Smooth muscle cell (in vitro differentiated cells): ENCODE measurements around the gene NPTX1. TPM values are rescaled to one million over a fixed set of nuclear protein-coding genes. Genes with fewer than 3 reads are reported as not detected.

Experiments
- DNase-seq: peaks from one replicate; lab custom pipeline; 2025; ENCODE audit not compliant: unreplicated experiment; lab: John Stamatoyannopoulos, UW
- H2AFZ ChIP-seq: fragments of 200-600 bp; sonication (generic); 2 replicates; pipeline ENCODE4 v1.6.0; 2016; ENCODE audit warnings: antibody characterized with exemption, low read depth, mild to moderate bottlenecking
- H3F3A ChIP-seq: fragments of 200-600 bp; sonication (generic); 2 replicates; pipeline ENCODE4 v1.6.0; 2017; ENCODE audit warnings: antibody characterized with exemption, low read depth
- H3K27ac ChIP-seq: fragments of 200-600 bp; sonication (generic); 2 replicates; pipeline ENCODE4 v1.5.1; 2016; ENCODE audit warnings: low read depth, mild to moderate bottlenecking
- H3K27me3 ChIP-seq: fragments of 200-600 bp; sonication (generic); 2 replicates; pipeline ENCODE4 v1.6.1; 2016; ENCODE audit warnings: low read depth, mild to moderate bottlenecking
- H3K36me3 ChIP-seq: fragments of 200-600 bp; sonication (generic); 2 replicates; pipeline ENCODE4 v1.5.1; 2016; ENCODE audit warnings: low read depth
- H3K4me1 ChIP-seq: fragments of 200-600 bp; sonication (generic); 2 replicates; pipeline ENCODE4 v1.5.1; 2016; ENCODE audit warnings: low read depth
- H3K4me2 ChIP-seq: fragments of 200-600 bp; sonication (generic); 2 replicates; pipeline ENCODE4 v1.6.0; 2016; ENCODE audit warnings: mild to moderate bottlenecking
- H3K4me3 ChIP-seq: fragments of 200-600 bp; sonication (generic); 2 replicates; pipeline ENCODE4 v1.5.1; 2016; ENCODE audit warnings: mild to moderate bottlenecking
- H3K79me2 ChIP-seq: fragments of 200-600 bp; sonication (generic); 2 replicates; pipeline ENCODE4 v1.6.0; 2016; ENCODE audit warnings: low read depth, mild to moderate bottlenecking
- H3K9ac ChIP-seq: fragments of 200-600 bp; sonication (generic); 2 replicates; pipeline ENCODE4 v1.6.0; 2016; ENCODE audit warnings: low read depth
- H3K9me3 ChIP-seq: fragments of 200-600 bp; sonication (generic); replicated peaks from 2 replicates; pipeline ENCODE4 v1.5.1; 2016; ENCODE audit warnings: low read depth
- H4K20me1 ChIP-seq: fragments of 200-600 bp; sonication (generic); 2 replicates; pipeline ENCODE4 v1.6.0; 2016; ENCODE audit warnings: low read depth
- WGBS: methylation state at CpG from one replicate; pipeline ENCODE4 v1.1.7; 2016; ENCODE audit warnings: low lambda C conversion rate; 5-methylcytosine and 5-hydroxymethylcytosine counted together
- polyA plus RNA-seq: library from polyadenylated mRNA; unstranded; fragments of >200 nt; fragmentation: Nextera tagmentation; extraction: Ambion mirVana; gene quantifications from 2 replicates; pipeline ENCODE4 v1.2.1, GENCODE V29; 2016
- total RNA-seq: library from RNA; depleted of rRNA; stranded (reverse); fragments of >200 nt; gene quantifications from 2 replicates; pipeline ENCODE4 v1.2.3, GENCODE V29; 2014
- TF ChIP-seq, protein P1 (sequence below): fragments of 200-600 bp; sonication (generic); IDR thresholded peaks from 2 replicates; pipeline ENCODE4 v1.5.1; 2017; ENCODE audit warnings: borderline replicate concordance, mild to moderate bottlenecking, antibody characterized with exemption; ENCODE audit not compliant: insufficient read depth, poor library complexity, severe bottlenecking

The NPTX1 gene
- total and polyA plus RNA-seq, 2 experiments from 2014 or later, result 1.8 to 5.9 TPM

DNA sequence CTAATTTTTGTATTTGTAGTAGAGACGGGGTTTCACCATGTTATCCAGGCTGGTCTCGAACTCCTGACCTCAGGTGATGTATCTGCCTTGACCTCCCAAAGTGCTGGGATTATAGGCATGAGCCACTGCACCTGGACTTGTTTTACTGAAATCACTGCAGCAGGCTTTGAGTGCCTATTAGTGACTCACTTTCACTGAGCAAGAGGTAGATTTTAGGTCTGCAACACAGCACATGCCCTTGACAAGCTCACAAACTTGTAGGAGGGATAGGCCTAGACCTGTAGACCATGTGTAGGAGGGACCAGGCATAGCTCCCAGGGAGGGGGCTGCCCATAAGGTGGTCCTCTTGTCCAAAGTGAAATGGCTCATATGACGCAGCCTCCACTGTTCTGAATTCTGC is 41.2 kb upstream of the NPTX1 start:
- no peak overlapping the region for H3K4me2 ChIP-seq
- 96% methylated on average over 3 of the region's 3 CpGs for WGBS

DNA sequence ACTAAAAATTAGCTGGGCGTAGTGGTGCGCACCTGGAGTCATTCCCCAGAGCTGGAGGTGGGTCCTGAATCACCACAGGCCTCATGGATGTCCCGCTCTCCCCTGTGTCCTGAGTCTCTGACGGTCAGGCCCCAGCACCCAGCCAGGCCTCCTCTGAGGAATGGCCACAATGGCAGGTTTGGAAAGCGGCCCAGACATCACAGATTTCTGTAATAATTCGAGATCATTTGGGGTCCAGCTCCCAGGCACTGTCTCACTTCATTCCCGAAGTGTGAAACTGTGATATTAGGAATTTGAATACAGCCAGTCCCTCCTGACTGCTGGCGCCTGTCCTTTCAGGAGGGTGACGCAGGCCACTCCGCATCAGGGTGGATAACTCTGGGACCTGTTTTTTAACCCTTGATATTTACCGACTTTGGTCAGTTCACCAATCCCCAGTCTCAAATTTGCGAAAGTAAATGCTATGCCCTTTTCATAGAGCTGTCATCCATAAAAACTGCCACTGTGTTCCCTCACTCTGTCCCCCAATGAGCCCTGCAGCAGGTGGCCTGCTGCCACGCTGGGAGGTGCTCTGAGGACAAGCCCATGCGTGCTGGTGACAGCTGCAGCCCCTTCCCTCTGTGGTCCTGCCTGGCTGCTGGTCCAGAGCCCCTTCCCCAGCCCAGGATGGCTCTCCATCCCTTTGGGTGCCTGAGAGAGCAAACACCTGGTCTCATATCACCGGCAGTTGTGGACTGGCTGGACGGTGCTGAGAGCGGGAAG is 39.9 kb upstream of the NPTX1 start:
- no peaks in the 10 kb centered on the region for H3F3A ChIP-seq
- WGBS, result 90% methylated on average over 17 of the region's 17 CpGs
- peaks cover 3% of the 10 kb centered on the region for H3K27me3 ChIP-seq
- no peaks in the 10 kb centered on the region for H4K20me1 ChIP-seq
- no peak overlapping the region for H3K4me3 ChIP-seq
- H3K9me3 ChIP-seq, result no peaks in the 10 kb centered on the region
- H2AFZ ChIP-seq, result no peak overlapping the region
- TF ChIP-seq, protein P1, sequence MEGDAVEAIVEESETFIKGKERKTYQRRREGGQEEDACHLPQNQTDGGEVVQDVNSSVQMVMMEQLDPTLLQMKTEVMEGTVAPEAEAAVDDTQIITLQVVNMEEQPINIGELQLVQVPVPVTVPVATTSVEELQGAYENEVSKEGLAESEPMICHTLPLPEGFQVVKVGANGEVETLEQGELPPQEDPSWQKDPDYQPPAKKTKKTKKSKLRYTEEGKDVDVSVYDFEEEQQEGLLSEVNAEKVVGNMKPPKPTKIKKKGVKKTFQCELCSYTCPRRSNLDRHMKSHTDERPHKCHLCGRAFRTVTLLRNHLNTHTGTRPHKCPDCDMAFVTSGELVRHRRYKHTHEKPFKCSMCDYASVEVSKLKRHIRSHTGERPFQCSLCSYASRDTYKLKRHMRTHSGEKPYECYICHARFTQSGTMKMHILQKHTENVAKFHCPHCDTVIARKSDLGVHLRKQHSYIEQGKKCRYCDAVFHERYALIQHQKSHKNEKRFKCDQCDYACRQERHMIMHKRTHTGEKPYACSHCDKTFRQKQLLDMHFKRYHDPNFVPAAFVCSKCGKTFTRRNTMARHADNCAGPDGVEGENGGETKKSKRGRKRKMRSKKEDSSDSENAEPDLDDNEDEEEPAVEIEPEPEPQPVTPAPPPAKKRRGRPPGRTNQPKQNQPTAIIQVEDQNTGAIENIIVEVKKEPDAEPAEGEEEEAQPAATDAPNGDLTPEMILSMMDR, result no peak
- no peaks in the 10 kb centered on the region for H3K36me3 ChIP-seq
- no peak overlapping the region for H3K9ac ChIP-seq
- H3K27ac ChIP-seq, result no peak overlapping the region
- no peak overlapping the region for H3K4me2 ChIP-seq
- no peaks in the 10 kb centered on the region for H3K79me2 ChIP-seq
- H3K4me1 ChIP-seq, result no peaks in the 10 kb centered on the region
- no peak for DNase-seq

More for the DNA sequence above, 41.2 kb upstream of the NPTX1 start:
- Histone ChIP-seq H3K27me3 (no peaks in the 10 kb centered on the region), H3K9me3 (no peaks in the 10 kb centered on the region), H3F3A (no peaks in the 10 kb centered on the region), H3K9ac (no peak overlapping the region), H3K27ac (no peak overlapping the region), H4K20me1 (no peaks in the 10 kb centered on the region), H3K79me2 (no peaks in the 10 kb centered on the region), H3K4me3 (no peak overlapping the region), H3K36me3 (no peaks in the 10 kb centered on the region), H3K4me1 (no peaks in the 10 kb centered on the region), H2AFZ (no peak overlapping the region)
- DNase-seq, result no peak
- TF ChIP-seq, protein P1, result no peak

DNA sequence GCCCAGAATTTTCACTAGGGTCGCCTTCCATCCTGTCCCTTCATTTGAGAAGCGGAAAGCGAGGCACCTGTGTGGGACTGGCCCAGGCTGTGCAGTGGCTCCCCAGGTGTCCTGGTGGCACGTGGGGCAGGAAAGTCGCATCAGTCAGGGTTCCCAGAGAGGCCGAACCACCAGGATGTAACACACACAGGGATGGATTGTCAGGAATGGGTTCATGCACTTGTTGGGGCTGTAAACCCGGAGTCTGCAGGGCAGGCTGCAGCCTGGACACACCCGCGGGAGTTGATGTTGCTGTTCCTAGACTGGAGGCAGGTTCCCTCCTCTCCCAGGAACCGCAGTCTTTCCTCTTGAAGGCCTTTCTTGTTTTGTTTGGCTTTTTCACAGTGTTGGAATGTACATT is 37.5 kb upstream of the NPTX1 start:
- 56% methylated on average over 10 of the region's 10 CpGs for WGBS
- Histone ChIP-seq H3K79me2 (no peaks in the 10 kb centered on the region), H3K9ac (no peak overlapping the region), H3K27ac (no peak overlapping the region), H4K20me1 (no peaks in the 10 kb centered on the region), H3K4me1 (no peaks in the 10 kb centered on the region), H3K27me3 (peaks cover 8% of the 10 kb centered on the region), H3K4me2 (no peak overlapping the region), H3F3A (no peaks in the 10 kb centered on the region), H3K36me3 (no peaks in the 10 kb centered on the region), H3K9me3 (no peaks in the 10 kb centered on the region), H2AFZ (no peak overlapping the region), H3K4me3 (no peak overlapping the region)
- no peak for DNase-seq
- TF ChIP-seq, protein P1, result no peak

DNA sequence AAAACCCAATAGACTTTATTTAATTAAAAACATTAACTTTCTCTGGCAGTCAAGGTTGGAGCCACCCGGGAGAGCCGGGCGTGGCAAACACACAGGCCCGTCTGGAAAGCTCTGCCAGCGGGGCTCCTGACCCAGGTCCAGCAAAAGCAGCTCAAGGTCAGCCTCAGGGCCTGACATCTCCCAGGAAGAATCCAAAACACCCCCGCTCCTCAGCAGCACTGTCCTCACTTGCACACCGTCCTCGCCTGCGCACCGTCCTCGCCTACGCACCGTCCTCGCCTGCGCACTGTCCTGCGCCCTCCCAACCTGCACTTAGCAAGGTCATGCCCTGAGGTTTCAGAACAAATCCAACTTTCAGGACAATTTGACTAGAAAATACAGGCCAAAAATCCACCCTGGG is 36.8 kb upstream of the NPTX1 start:
- no peaks in the 10 kb centered on the region for H3K4me1 ChIP-seq
- H4K20me1 ChIP-seq, result no peaks in the 10 kb centered on the region
- peaks cover 9% of the 10 kb centered on the region for H3K27me3 ChIP-seq
- H3K79me2 ChIP-seq, result no peaks in the 10 kb centered on the region
- TF ChIP-seq, protein P1, result no peak
- no peaks in the 10 kb centered on the region for H3K9me3 ChIP-seq
- H3K36me3 ChIP-seq, result no peaks in the 10 kb centered on the region
- H3K27ac ChIP-seq, result no peak overlapping the region
- no peak overlapping the region for H3K9ac ChIP-seq
- no peaks in the 10 kb centered on the region for H3F3A ChIP-seq
- no peak for DNase-seq
- H3K4me3 ChIP-seq, result no peak overlapping the region
- H3K4me2 ChIP-seq, result no peak overlapping the region
- WGBS, result 97% methylated on average over 16 of the region's 16 CpGs
- no peak overlapping the region for H2AFZ ChIP-seq
